GM18526 (cell line): Measurements from ENCODE around the gene GRM8.

Source experiments
- POLR2A ChIP-seq: IDR thresholded peaks from 3 replicates; pipeline ENCODE4 v1.6.1; 2011; ENCODE audit not compliant: insufficient read length; ENCODE audit errors: extremely low read depth

The GRM8 gene

DNA sequence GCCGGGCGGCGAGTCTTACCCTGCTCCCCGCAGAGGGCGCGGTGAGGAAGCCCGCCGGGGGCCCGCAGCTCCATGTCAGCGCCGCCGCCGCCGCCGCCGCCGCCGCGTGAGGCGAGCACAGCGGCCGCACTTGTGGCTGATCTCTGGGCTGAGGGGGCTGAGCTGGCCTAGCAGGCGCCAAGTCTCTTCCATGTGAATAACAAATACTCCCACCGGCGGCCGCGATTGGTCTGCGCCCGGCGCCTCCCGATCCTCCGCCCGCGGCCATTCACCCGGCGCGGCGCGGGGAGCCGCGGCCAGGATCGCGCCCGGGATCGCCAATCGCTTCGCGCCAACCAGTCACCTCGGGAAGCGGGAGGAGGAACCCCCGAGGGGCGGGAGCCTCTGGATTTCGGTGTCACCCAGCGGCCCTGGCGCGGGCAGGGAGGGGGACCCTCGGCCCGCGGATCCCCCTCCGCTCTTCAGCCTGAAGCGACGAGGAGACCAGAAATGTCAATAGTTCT is at the start of gene GRM8:
GRM8 (minus strand) TSS at position 164 of the 503 bp plus-strand sequence.
- TF ChIP-seq POLR2A: no peak

- TF ChIP-seq POLR2A: no peak
Observed at GRCh38 chr7:127290801-127291361, 38.1 kb upstream of the GRM8 start.

DNA sequence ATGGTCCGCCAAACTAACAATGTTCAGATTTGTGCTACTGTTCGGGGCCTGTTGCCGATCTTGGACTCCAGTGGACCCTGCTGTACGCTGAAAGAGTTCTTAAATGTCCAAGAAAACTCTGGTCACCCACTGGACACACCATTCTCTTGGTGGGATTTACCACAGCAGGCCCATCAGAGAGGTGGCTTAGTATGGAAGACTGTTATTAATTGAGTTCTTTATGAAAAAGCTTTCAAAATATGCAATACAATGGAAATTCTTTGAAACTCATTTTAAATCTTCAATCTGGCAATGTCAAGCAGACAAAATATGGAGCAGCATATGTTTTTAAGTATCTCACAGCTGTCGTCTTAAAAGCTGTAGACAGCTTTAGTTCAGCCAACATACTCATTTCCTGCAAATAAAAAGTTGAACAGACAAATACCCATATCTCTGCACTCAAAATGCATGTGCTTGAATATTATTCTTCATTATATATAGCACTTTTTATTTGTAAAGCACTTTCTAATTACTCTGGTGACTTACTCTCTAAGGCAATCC is 37.4 kb upstream of the GRM8 start:
- no peak for TF ChIP-seq POLR2A

DNA sequence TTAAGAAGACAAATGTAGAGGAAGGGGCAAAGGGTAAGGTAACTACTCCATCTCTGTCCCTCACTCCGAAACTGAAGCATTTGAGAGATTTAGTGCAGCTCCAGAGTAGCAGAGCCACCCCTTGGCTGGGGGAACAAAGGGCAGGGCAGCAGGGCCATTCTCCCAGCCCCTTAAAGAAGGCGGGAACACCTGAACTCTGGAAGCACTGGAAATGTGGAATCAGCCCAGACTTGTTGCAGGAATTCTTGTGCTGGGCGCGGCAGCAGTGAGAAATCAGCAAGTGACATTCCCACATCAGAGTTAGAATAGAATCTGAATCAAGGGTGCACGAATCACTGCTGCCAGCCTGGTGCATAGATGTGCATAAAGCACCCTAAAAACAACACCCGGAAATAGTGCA is 34.4 kb upstream of the GRM8 start:
- no peak for TF ChIP-seq POLR2A

DNA sequence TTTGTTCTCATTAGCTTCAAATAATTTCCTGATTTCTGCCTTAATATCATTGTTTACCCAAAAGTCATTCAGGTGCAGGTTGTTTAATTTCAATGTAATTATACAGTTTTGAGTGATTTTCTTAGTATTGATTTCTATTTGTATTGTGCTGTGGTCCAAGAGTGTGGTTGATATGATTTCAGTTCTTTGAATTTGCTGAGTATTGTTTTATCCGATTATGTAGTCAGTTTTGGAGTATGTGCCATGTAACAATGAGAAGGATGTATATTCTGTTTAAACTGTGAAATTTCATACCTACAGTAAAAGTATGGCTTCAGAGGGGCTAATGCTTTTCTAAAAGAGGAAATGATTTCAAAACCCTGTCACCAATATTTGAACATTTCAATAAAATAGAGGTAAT is 17.4 kb upstream of the GRM8 start:
- no peak for TF ChIP-seq POLR2A

DNA sequence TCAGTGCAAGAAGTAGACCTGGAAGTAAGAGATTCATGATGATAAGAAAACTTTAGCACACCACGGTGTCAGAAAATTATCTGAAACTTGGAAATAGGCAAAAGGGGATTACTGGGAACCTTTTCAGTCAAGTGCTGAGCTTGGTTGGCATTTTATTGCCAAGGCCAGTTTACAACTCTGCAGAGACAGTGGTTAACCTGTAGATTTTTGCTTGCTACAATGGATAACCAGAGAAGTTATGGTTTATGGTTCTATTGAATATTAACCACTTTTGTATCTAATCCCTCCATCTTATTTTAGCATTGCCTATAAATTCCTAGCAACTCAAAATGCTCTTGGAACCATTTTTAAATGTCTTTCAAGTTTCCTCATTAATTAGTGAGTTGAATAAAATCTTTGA is 13.3 kb upstream of the GRM8 start:
- no peak for TF ChIP-seq POLR2A

DNA sequence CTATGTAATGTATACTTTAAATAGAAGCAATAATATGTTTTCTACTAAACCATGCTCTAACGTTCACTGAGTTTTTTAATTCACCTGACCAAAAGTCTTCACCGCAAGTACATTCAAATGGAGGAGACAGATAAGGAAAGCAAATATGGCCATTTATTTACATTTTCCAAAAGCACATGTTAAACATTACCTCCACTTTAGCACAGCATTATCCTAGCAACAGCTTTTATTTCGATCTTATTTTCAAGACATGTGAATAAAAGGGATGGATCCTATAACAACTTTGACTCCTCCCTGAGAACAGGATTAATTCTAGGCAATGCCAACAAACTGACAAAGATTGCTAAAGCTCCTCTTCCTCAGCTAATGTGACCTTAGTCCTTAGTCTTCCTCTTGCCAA is 11.5 kb upstream of the GRM8 start:
- no peak for TF ChIP-seq POLR2A

GRCh38 chr7:127258111-127258510 is 5.4 kb upstream of the GRM8 start:
- no peak for TF ChIP-seq POLR2A

- no peak for TF ChIP-seq POLR2A
Observed at GRCh38 chr7:127257086-127257485, 4.3 kb upstream of the GRM8 start.

- TF ChIP-seq POLR2A: no peak
Observed at GRCh38 chr7:127256041-127256725, 3.4 kb upstream of the GRM8 start.

DNA sequence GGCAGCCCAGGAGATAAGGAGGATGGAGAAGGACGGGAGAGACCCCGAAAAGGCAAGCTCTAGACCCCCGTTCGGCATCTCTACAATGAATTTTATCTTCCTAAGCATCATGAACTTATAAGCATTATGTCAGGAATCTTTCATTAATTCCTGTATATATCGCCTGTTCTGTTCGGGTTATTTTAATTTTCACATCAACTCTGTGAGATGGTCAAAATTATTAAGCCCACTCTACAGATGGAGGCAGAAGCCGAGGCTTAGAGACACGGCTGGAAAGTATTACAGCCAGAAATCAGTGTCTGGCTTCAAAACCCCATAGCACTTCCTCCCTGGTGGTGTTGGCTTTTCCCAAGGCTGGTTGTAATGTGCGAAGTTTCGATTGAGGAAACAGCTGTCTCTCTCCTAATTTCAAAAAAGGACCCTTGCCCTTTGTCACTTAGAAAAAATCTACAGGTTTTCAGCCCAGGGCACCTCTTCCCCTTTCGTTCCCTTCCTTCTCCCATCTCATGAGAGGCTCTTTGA is 1.5 kb upstream of the GRM8 start:
- no peak for TF ChIP-seq POLR2A

GRCh38 chr7:127253281-127254162 is 781 bp upstream of the GRM8 start:
- TF ChIP-seq POLR2A: no peak

GRCh38 chr7:127252377-127252713 is 396 bp downstream of the GRM8 start:
- no peak for TF ChIP-seq POLR2A

DNA sequence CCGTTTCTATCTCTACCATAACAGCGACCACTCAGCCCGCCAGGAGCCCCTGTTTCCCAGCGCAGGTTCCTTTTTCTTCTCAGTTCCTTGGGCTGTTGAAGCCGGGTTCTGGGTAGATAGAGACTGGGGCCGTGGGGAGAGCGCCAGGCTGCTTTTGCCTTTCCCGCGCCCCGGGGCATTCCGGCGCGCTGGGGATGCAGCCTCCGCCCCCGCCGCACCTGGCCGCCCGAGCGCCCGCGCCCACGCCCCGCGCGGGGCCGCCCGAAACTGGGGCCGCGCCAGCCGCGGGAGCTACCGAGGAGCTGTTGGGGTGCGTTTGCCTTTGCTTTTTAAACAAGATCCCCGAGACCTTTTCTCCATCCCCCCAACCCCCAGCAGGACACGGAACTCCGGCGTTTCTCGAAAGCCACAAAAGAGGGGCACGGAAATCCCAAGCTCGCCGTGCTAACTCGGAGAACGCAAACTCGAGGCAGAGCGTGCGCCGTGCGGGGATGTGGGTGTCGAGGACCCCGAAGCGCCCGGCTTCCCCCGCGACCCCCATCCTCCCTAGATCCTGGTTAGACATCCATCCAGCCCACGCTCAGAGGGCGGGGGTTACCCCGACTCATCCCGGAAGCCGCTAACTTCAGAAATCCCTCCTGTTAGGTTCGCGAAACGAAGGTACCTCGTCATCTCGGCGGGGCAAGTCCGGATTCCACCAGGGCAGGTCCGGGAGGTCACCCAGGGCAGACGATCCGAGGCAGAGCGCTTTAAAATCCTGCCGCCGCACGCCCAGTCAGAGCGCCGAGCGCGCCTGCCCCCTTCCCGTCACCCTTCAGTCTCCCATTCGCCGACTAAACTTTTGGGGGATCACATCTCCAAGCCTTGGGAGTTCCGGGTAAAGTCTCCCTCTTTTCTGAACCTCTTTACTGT is 1.0 kb downstream of the GRM8 start:
- TF ChIP-seq POLR2A: no peak
